GM08714 (cell line): Measurements from ENCODE around the gene BMAL1.

Experiments used
- H3K4me3 ChIP-seq: fragments of 200-500 bp; sonication (Bioruptor generic); 2 replicates; pipeline ENCODE4 v1.5.1; 2014; ENCODE audit warnings: mild to moderate bottlenecking, low read length, inconsistent platforms
- ZNF274 ChIP-seq: IDR thresholded peaks from 2 replicates; pipeline ENCODE4 v1.6.1; 2012; ENCODE audit warnings: mild to moderate bottlenecking, low read depth, low read length

BMAL1 gene

GRCh38 chr11:13291800-13292199 lies 14.2 kb downstream of the BMAL1 start:
- TF ChIP-seq ZNF274, result no peak
- no peak overlapping the region for H3K4me3 ChIP-seq

- no peak for TF ChIP-seq ZNF274
- no peak overlapping the region for H3K4me3 ChIP-seq
Observed at GRCh38 chr11:13292970-13293369, 15.4 kb downstream of the BMAL1 start.

- no peak overlapping the region for H3K4me3 ChIP-seq
- no peak for TF ChIP-seq ZNF274
Observed at GRCh38 chr11:13294178-13294577, 16.6 kb downstream of the BMAL1 start.

GRCh38 chr11:13294771-13295579 lies 17.4 kb downstream of the BMAL1 start:
- no peak for TF ChIP-seq ZNF274
- no peak overlapping the region for H3K4me3 ChIP-seq

GRCh38 chr11:13297308-13297916 lies 19.8 kb downstream of the BMAL1 start:
- no peak overlapping the region for H3K4me3 ChIP-seq
- no peak for TF ChIP-seq ZNF274

- TF ChIP-seq ZNF274, result no peak
- no peak overlapping the region for H3K4me3 ChIP-seq
Observed at GRCh38 chr11:13297917-13298356, 20.3 kb downstream of the BMAL1 start.

- no peak overlapping the region for H3K4me3 ChIP-seq
- no peak for TF ChIP-seq ZNF274
Observed at GRCh38 chr11:13298765-13299164, 21.2 kb downstream of the BMAL1 start.

GRCh38 chr11:13301522-13301921 lies 23.9 kb downstream of the BMAL1 start:
- no peak overlapping the region for H3K4me3 ChIP-seq
- no peak for TF ChIP-seq ZNF274

- no peak for TF ChIP-seq ZNF274
- no peak overlapping the region for H3K4me3 ChIP-seq
Observed at GRCh38 chr11:13302420-13302958, 24.9 kb downstream of the BMAL1 start.

- TF ChIP-seq ZNF274, result no peak
- no peak overlapping the region for H3K4me3 ChIP-seq
Observed at GRCh38 chr11:13303668-13304649, 26.4 kb downstream of the BMAL1 start.

- TF ChIP-seq ZNF274, result no peak
- H3K4me3 ChIP-seq, result no peak overlapping the region
Observed at GRCh38 chr11:13304655-13305335, 27.2 kb downstream of the BMAL1 start.

- no peak overlapping the region for H3K4me3 ChIP-seq
- no peak for TF ChIP-seq ZNF274
Observed at GRCh38 chr11:13308704-13309103, 31.1 kb downstream of the BMAL1 start.

GRCh38 chr11:13309156-13309555 lies 31.6 kb downstream of the BMAL1 start:
- TF ChIP-seq ZNF274, result no peak

More at GRCh38 chr11:13309156-13309555, 31.6 kb downstream of the BMAL1 start:
- no peak overlapping the region for H3K4me3 ChIP-seq
